ENCODE data around the gene SLC12A8. TPM values are rescaled to one million over a fixed set of nuclear protein-coding genes. Genes with fewer than 3 reads are reported as not detected.

SLC12A8 gene
- total and polyA plus RNA-seq, 2 donors from 2014 or later, result 5.4 to 29.1 TPM

- H3K4me3 ChIP-seq (ENCODE audit: low read length in 3 of 3), result no peak overlapping the region
- DNase-seq, result no peak
- H3K9me3 ChIP-seq (ENCODE audit: control insufficient read depth in 2 of 3, insufficient read depth in 1 of 3, low read length in 3 of 3), result peaks cover 0 to 4% (median 0%) of the 10 kb centered on the region in 3 donors
- TF ChIP-seq CTCF (IDR thresholded peaks at IDR 0.05; ENCODE audit: borderline replicate concordance, extremely low read depth, insufficient read depth), result no peak
- peaks cover 0 to 2% (median 0%) of the 10 kb centered on the region in 3 donors for H3K36me3 ChIP-seq (ENCODE audit: control insufficient read depth in 2 of 3, insufficient read depth in 3 of 3, low read length in 3 of 3)
- intact Hi-C loops (cut with DNase I), result no loop called here
- H3K27ac ChIP-seq (ENCODE audit: low read depth in 2 of 2, low read length in 2 of 2), result no peak overlapping the region
- no peak for FAIRE-seq
- no peaks in the 10 kb centered on the region for H3K27me3 ChIP-seq (ENCODE audit: control insufficient read depth, insufficient read depth, low read length)
- peaks cover 0 to 6% (median 0%) of the 10 kb centered on the region in 3 donors for H3K4me1 ChIP-seq (ENCODE audit: control insufficient read depth in 2 of 3, insufficient read depth in 2 of 3, low read depth in 1 of 3, low read length in 3 of 3)
- H3K9ac ChIP-seq (ENCODE audit: low read length in 3 of 3), result no peak overlapping the region
Observed at GRCh38 chr3:125261031-125261430, 48.5 kb upstream of the SLC12A8 start.

- intact Hi-C loops (cut with DNase I), result no loop called here
- Histone ChIP-seq H3K9me3 (ENCODE audit: control insufficient read depth in 2 of 3, insufficient read depth in 1 of 3, low read length in 3 of 3) (peaks cover 0 to 4% (median 0%) of the 10 kb centered on the region in 3 donors), H3K27ac (ENCODE audit: low read depth in 2 of 2, low read length in 2 of 2) (no peak overlapping the region), H3K4me3 (ENCODE audit: low read length in 3 of 3) (no peak overlapping the region), H3K27me3 (ENCODE audit: control insufficient read depth, insufficient read depth, low read length) (no peaks in the 10 kb centered on the region), H3K36me3 (ENCODE audit: control insufficient read depth in 2 of 3, insufficient read depth in 3 of 3, low read length in 3 of 3) (peaks cover 0 to 2% (median 0%) of the 10 kb centered on the region in 3 donors), H3K9ac (ENCODE audit: low read length in 3 of 3) (no peak overlapping the region), H3K4me1 (ENCODE audit: control insufficient read depth in 2 of 3, insufficient read depth in 2 of 3, low read depth in 1 of 3, low read length in 3 of 3) (peaks cover 0 to 6% (median 0%) of the 10 kb centered on the region in 3 donors)
- FAIRE-seq (no peak), DNase-seq (no peak)
- no peak for TF ChIP-seq CTCF (IDR thresholded peaks at IDR 0.05; ENCODE audit: borderline replicate concordance, extremely low read depth, insufficient read depth)
Observed at GRCh38 chr3:125260158-125260557, 47.6 kb upstream of the SLC12A8 start.

GRCh38 chr3:125257536-125257935 lies 45.0 kb upstream of the SLC12A8 start:
- H3K27ac ChIP-seq (ENCODE audit: low read depth in 2 of 2, low read length in 2 of 2), result no peak overlapping the region
- no peak for FAIRE-seq
- no peak overlapping the region for H3K9ac ChIP-seq (ENCODE audit: low read length in 3 of 3)
- no peaks in the 10 kb centered on the region for H3K27me3 ChIP-seq (ENCODE audit: control insufficient read depth, insufficient read depth, low read length)
- no peak overlapping the region for H3K4me3 ChIP-seq (ENCODE audit: low read length in 3 of 3)
- peaks cover 0 to 4% (median 0%) of the 10 kb centered on the region in 3 donors for H3K9me3 ChIP-seq (ENCODE audit: control insufficient read depth in 2 of 3, insufficient read depth in 1 of 3, low read length in 3 of 3)
- peaks cover 0 to 2% (median 0%) of the 10 kb centered on the region in 3 donors for H3K36me3 ChIP-seq (ENCODE audit: control insufficient read depth in 2 of 3, insufficient read depth in 3 of 3, low read length in 3 of 3)
- H3K4me1 ChIP-seq (ENCODE audit: control insufficient read depth in 2 of 3, insufficient read depth in 2 of 3, low read depth in 1 of 3, low read length in 3 of 3), result no peaks in the 10 kb centered on the region
- DNase-seq, result no peak
- TF ChIP-seq CTCF (IDR thresholded peaks at IDR 0.05; ENCODE audit: borderline replicate concordance, extremely low read depth, insufficient read depth), result no peak
- intact Hi-C loops (cut with DNase I), result no loop called here

- Histone ChIP-seq H3K4me1 (ENCODE audit: control insufficient read depth in 2 of 3, insufficient read depth in 2 of 3, low read depth in 1 of 3, low read length in 3 of 3) (no peaks in the 10 kb centered on the region), H3K27me3 (ENCODE audit: control insufficient read depth, insufficient read depth, low read length) (no peaks in the 10 kb centered on the region), H3K9me3 (ENCODE audit: control insufficient read depth in 2 of 3, insufficient read depth in 1 of 3, low read length in 3 of 3) (peaks cover 0 to 4% (median 0%) of the 10 kb centered on the region in 3 donors), H3K27ac (ENCODE audit: low read depth in 2 of 2, low read length in 2 of 2) (no peak overlapping the region), H3K4me3 (ENCODE audit: low read length in 3 of 3) (no peak overlapping the region), H3K36me3 (ENCODE audit: control insufficient read depth in 2 of 3, insufficient read depth in 3 of 3, low read length in 3 of 3) (peaks cover 0 to 2% (median 0%) of the 10 kb centered on the region in 3 donors), H3K9ac (ENCODE audit: low read length in 3 of 3) (no peak overlapping the region)
- FAIRE-seq (no peak), DNase-seq (no peak)
- no peak for TF ChIP-seq CTCF (IDR thresholded peaks at IDR 0.05; ENCODE audit: borderline replicate concordance, extremely low read depth, insufficient read depth)
- intact Hi-C loops (cut with DNase I), result no loop called here
Observed at GRCh38 chr3:125256675-125257074, 44.1 kb upstream of the SLC12A8 start.

Measured in kidney (tissue), 14 donors.